T-helper 17 cell (primary cell): ENCODE measurements around the gene PTGER4. TPM values are rescaled to one million over a fixed set of nuclear protein-coding genes. Genes with fewer than 3 reads are reported as not detected.
"Not testable (repeated sequence)": the region's sequence is repeated elsewhere in the genome, so short reads cannot be mapped to it uniquely, and the experiment has no call there.

Experiments used
- ATAC-seq: fragments of 150-1000 bp; cut with Tn5 transposase; 2 replicates; pipeline ENCODE4 v1.10.0; 2021; ENCODE audit warnings: mild to moderate bottlenecking, moderate library complexity
- DNase-seq, 3 donors: peaks; one replicate each; pipeline versions ENCODE4 v3.0.0 to v3.0.0-alpha.2; 2020 to 2021
- H3K9me3 ChIP-seq: one replicate; pipeline ENCODE4 v1.7.0; 2013; ENCODE audit warnings: low read length, mild to moderate bottlenecking; ENCODE audit not compliant: control insufficient read depth, poor library complexity, severe bottlenecking
- H3K27ac Mint-ChIP-seq: one replicate; pipeline ENCODE4 v1.8.0; 2022; ENCODE audit warnings: mild to moderate bottlenecking, moderate library complexity, mixed read lengths
- H3K27me3 Mint-ChIP-seq: one replicate; pipeline ENCODE4 v1.8.0; 2022; ENCODE audit warnings: mixed read lengths
- H3K36me3 Mint-ChIP-seq: one replicate; pipeline ENCODE4 v1.8.0; 2022; ENCODE audit warnings: low read depth, mixed read lengths
- H3K4me1 Mint-ChIP-seq: one replicate; pipeline ENCODE4 v1.8.0; 2022; ENCODE audit warnings: mild to moderate bottlenecking, mixed read lengths
- H3K4me3 Mint-ChIP-seq: one replicate; pipeline ENCODE4 v1.8.0; 2022; ENCODE audit warnings: mild to moderate bottlenecking, moderate library complexity, mixed read lengths
- total RNA-seq, 4 donors: library from RNA in 2 of 4; stranded (reverse) in 2 of 4; gene quantifications; one replicate each; pipeline ENCODE4 v1.2.3 and lab custom pipeline; 2022 to 2026

Gene PTGER4
- total RNA-seq, 2 donors from 2014 or later = 314 to 339 TPM

- Mint-ChIP-seq H3K36me3 (peaks cover 5% of the 10 kb centered on the region), H3K27me3 (no peaks in the 10 kb centered on the region), H3K4me1 (peaks cover 6% of the 10 kb centered on the region), H3K4me3 (no peak overlapping the region), H3K27ac (no peak overlapping the region)
- ATAC-seq (no peak), DNase-seq (no peak)
- H3K9me3 ChIP-seq = no peaks in the 10 kb centered on the region
Measured at GRCh38 chr5:40717281-40717680, 37.6 kb downstream of the PTGER4 start.

- DNase-seq (no peak), ATAC-seq (no peak)
- Mint-ChIP-seq H3K27me3 (no peaks in the 10 kb centered on the region), H3K36me3 (peaks cover 5% of the 10 kb centered on the region), H3K4me3 (no peak overlapping the region), H3K4me1 (peaks cover 6% of the 10 kb centered on the region), H3K27ac (no peak overlapping the region)
- no peaks in the 10 kb centered on the region for H3K9me3 ChIP-seq
Measured at GRCh38 chr5:40720069-40720468, 40.4 kb downstream of the PTGER4 start.

- not testable (repeated sequence) for H3K36me3 Mint-ChIP-seq, H3K4me3 Mint-ChIP-seq, H3K9me3 ChIP-seq, H3K27me3 Mint-ChIP-seq, ATAC-seq, H3K4me1 Mint-ChIP-seq, DNase-seq, H3K27ac Mint-ChIP-seq
Measured at GRCh38 chr5:40722497-40722911, 42.8 kb downstream of the PTGER4 start.

- no peak overlapping the region for H3K27ac Mint-ChIP-seq
- no peak overlapping the region for H3K4me3 Mint-ChIP-seq
- H3K9me3 ChIP-seq = no peaks in the 10 kb centered on the region
- ATAC-seq = no peak
- peaks cover 9% of the 10 kb centered on the region for H3K36me3 Mint-ChIP-seq
- no peak for DNase-seq
- H3K4me1 Mint-ChIP-seq = peaks cover 32% of the 10 kb centered on the region
- H3K27me3 Mint-ChIP-seq = no peaks in the 10 kb centered on the region
Measured at GRCh38 chr5:40733434-40733833, 53.7 kb downstream of the PTGER4 start.

- H3K36me3 Mint-ChIP-seq = peaks cover 9% of the 10 kb centered on the region
- H3K9me3 ChIP-seq = no peaks in the 10 kb centered on the region
- no peak for DNase-seq
- no peak overlapping the region for H3K27ac Mint-ChIP-seq
- no peak for ATAC-seq
- H3K4me3 Mint-ChIP-seq = no peak overlapping the region
- peaks cover 32% of the 10 kb centered on the region for H3K4me1 Mint-ChIP-seq
- no peaks in the 10 kb centered on the region for H3K27me3 Mint-ChIP-seq
Measured at GRCh38 chr5:40733879-40734563, 54.3 kb downstream of the PTGER4 start.

- Mint-ChIP-seq H3K4me1 (peaks cover 32% of the 10 kb centered on the region), H3K36me3 (peaks cover 9% of the 10 kb centered on the region), H3K4me3 (no peak overlapping the region), H3K27me3 (no peaks in the 10 kb centered on the region), H3K27ac (peak overlapping the region; percentile 62)
- no peak for ATAC-seq
- H3K9me3 ChIP-seq = no peaks in the 10 kb centered on the region
- DNase-seq = no peak
Measured at GRCh38 chr5:40734986-40735385, 55.3 kb downstream of the PTGER4 start.

GRCh38 chr5:40735609-40736008 lies 55.9 kb downstream of the PTGER4 start:
- H3K27ac Mint-ChIP-seq = peak overlapping the region; percentile 62
- H3K36me3 Mint-ChIP-seq = peaks cover 9% of the 10 kb centered on the region
- no peaks in the 10 kb centered on the region for H3K27me3 Mint-ChIP-seq
- H3K4me1 Mint-ChIP-seq = peaks cover 29% of the 10 kb centered on the region
- H3K9me3 ChIP-seq = no peaks in the 10 kb centered on the region
- ATAC-seq (no peak), DNase-seq (no peak)
- no peak overlapping the region for H3K4me3 Mint-ChIP-seq

- peaks cover 10% of the 10 kb centered on the region for H3K36me3 Mint-ChIP-seq
- DNase-seq = no peak
- peak; percentile 75 for ATAC-seq
Measured at GRCh38 chr5:40736103-40736875, 56.6 kb downstream of the PTGER4 start.

GRCh38 chr5:40738502-40738901 lies 58.8 kb downstream of the PTGER4 start:
- ATAC-seq = no peak
- Mint-ChIP-seq H3K4me1 (peaks cover 24% of the 10 kb centered on the region), H3K36me3 (peaks cover 13% of the 10 kb centered on the region), H3K27ac (no peak overlapping the region), H3K4me3 (no peak overlapping the region), H3K27me3 (no peaks in the 10 kb centered on the region)
- no peak for DNase-seq
- H3K9me3 ChIP-seq = no peaks in the 10 kb centered on the region

More at GRCh38 chr5:40736103-40736875, 56.6 kb downstream of the PTGER4 start:
- Mint-ChIP-seq H3K27ac (peak overlapping the region; percentile 62), H3K4me1 (peaks cover 27% of the 10 kb centered on the region), H3K4me3 (no peak overlapping the region), H3K27me3 (no peaks in the 10 kb centered on the region)
- no peaks in the 10 kb centered on the region for H3K9me3 ChIP-seq

Other genes starting within 250 kb of the PTGER4 start
- 10 to 100 TPM in 1 of 2 donors, 1 to 10 TPM in 1; 7.3 to 11.9 TPM for gene TTC33, start 76.0 kb downstream of the PTGER4 start, total RNA-seq
- gene PRKAA1, start 118.5 kb downstream of the PTGER4 start, total RNA-seq = 100 to 1,000 TPM; 118 to 123 TPM
- gene RPL37, start 155.3 kb downstream of the PTGER4 start, total RNA-seq = 1,000 to 10,000 TPM; 2,267 to 2,325 TPM
- gene CARD6, start 161.5 kb downstream of the PTGER4 start, total RNA-seq = 1 to 10 TPM; 1.7 to 2.1 TPM
- gene C7, start 229.6 kb downstream of the PTGER4 start, total RNA-seq = not detected